B cell (primary cell): ENCODE results near the gene PRSS53.

Experiments
- EZH2 ChIP-seq: IDR thresholded peaks from 2 replicates; pipeline ENCODE4 v1.6.1; 2012; ENCODE audit warnings: borderline replicate concordance, low read depth, mild to moderate bottlenecking, moderate library complexity, low read length; ENCODE audit not compliant: insufficient read depth, poor library complexity, severe bottlenecking
- TF ChIP-seq, protein P1 (sequence below): fragments of 200-600 bp; IDR thresholded peaks from one replicate; pipeline ENCODE4 v1.8.0; 2022; ENCODE audit warnings: antibody characterized with exemption, mild to moderate bottlenecking

DNA sequence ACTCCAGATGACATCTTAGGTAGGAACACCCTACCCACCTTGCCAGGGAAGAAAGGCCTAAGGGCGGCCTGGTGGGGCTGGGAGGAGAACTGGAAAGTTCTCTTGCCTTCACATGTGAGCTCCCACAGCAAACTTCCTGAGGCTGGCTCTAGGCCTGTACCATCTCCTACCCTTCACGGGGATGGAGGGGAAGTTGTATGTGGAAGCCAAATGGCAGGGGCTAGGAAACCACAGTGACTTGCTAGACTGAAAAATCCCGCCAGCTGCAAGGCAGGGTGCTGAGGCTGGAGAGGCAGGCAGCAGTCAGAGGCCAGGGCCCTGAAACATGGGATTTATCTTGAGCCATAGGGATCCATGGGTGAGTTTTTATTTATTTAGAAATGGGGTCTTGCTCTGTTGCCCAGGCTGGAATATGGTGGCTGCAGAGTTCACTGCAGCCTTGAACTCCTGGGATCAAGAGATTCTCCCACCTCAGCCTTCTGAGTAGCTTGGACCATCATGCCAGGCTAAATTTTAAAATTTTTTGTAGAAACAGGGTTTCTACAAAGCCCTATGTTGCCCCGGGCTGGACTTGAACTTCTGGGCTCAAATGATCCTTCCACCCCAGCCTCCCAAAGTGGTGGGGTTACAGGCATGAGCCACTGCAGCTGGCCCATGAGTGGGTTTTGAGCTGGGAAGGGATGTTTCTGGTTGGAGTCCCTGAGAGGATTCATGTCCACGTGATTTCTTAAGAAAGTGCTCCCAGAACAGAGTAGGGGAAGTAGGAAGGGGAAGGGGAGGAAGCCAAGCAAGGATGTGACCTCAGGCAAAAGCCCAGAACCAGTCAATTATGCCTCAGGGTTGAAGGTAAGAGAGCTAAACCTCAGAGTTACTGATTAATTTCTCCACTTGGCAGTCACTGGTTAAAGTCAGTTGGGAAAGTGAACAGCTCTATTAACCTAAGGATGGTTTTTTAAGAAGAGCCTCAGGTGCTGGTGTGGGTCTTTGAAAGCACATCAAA is 24.7 kb upstream of the PRSS53 start:
- TF ChIP-seq, protein P1, sequence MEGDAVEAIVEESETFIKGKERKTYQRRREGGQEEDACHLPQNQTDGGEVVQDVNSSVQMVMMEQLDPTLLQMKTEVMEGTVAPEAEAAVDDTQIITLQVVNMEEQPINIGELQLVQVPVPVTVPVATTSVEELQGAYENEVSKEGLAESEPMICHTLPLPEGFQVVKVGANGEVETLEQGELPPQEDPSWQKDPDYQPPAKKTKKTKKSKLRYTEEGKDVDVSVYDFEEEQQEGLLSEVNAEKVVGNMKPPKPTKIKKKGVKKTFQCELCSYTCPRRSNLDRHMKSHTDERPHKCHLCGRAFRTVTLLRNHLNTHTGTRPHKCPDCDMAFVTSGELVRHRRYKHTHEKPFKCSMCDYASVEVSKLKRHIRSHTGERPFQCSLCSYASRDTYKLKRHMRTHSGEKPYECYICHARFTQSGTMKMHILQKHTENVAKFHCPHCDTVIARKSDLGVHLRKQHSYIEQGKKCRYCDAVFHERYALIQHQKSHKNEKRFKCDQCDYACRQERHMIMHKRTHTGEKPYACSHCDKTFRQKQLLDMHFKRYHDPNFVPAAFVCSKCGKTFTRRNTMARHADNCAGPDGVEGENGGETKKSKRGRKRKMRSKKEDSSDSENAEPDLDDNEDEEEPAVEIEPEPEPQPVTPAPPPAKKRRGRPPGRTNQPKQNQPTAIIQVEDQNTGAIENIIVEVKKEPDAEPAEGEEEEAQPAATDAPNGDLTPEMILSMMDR = no peak
- TF ChIP-seq EZH2 = no peak
